GM10248 (cell line): ENCODE data around the gene SOX2.
"Not testable (repeated sequence)": the region's sequence is repeated elsewhere in the genome, so short reads cannot be mapped to it uniquely, and the experiment has no call there.

Source experiments
- CTCF ChIA-PET: fragments of 300-600 bp; sonication (Branson Sonifier 250); formaldehyde crosslinking; extraction: SDS; loops from one replicate; lab custom pipeline; 2021; ENCODE audit warnings: antibody characterized with exemption; lab: Yijun Ruan, JAX
- POLR2A ChIA-PET: fragments of 350-650 bp; sonication (Branson Sonifier 250); formaldehyde crosslinking; extraction: SDS; loops from one replicate; lab custom pipeline; 2020; ENCODE audit warnings: antibody characterized with exemption; lab: Yijun Ruan, JAX
- DNase-seq: peaks from one replicate; pipeline ENCODE4 v3.0.0; 2012; ENCODE audit errors: extremely low spot score
- TF ChIP-seq, protein P1 (sequence below): IDR thresholded peaks from 2 replicates; pipeline ENCODE4 v1.5.1; 2012; ENCODE audit warnings: mild to moderate bottlenecking, low read depth; ENCODE audit errors: extremely low read depth, missing control alignments, control extremely low read depth

SOX2 gene

GRCh38 chr3:181757694-181758306 is 46.1 kb downstream of the SOX2 start:
- DNase-seq = no peak
- TF ChIP-seq, protein P1, sequence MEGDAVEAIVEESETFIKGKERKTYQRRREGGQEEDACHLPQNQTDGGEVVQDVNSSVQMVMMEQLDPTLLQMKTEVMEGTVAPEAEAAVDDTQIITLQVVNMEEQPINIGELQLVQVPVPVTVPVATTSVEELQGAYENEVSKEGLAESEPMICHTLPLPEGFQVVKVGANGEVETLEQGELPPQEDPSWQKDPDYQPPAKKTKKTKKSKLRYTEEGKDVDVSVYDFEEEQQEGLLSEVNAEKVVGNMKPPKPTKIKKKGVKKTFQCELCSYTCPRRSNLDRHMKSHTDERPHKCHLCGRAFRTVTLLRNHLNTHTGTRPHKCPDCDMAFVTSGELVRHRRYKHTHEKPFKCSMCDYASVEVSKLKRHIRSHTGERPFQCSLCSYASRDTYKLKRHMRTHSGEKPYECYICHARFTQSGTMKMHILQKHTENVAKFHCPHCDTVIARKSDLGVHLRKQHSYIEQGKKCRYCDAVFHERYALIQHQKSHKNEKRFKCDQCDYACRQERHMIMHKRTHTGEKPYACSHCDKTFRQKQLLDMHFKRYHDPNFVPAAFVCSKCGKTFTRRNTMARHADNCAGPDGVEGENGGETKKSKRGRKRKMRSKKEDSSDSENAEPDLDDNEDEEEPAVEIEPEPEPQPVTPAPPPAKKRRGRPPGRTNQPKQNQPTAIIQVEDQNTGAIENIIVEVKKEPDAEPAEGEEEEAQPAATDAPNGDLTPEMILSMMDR = no peak
- ChIA-PET POLR2A (no interaction called here), CTCF (interaction anchor here (1.0 to 2.2 kb wide), 5 partner anchors 8 to 502 kb away, joined by 3 to 5 read pairs (median 3); no protein-coding TSS in a partner anchor)

DNA sequence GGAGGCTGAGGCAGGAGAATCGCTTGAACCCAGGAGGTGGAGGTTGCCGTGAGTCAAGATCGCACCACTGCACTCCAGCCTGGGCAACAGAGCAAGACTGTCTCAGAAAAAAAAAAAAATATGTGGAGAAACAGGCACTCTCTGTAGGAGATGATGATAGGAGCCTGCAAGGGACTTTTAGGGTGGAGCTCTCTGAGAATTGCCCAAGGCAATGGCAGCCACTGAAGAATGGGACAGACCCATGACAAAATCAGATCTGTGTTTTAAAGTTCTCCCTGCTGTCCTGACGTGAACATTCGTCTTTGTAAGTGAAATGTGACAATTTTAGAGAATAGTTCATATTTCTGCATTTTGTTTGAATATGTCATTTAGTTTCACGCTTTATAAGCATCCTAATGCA is 50.2 kb downstream of the SOX2 start:
- no peak for DNase-seq
- POLR2A ChIA-PET = no interaction called here
- TF ChIP-seq, protein P1 = no peak
- CTCF ChIA-PET = no interaction called here

DNA sequence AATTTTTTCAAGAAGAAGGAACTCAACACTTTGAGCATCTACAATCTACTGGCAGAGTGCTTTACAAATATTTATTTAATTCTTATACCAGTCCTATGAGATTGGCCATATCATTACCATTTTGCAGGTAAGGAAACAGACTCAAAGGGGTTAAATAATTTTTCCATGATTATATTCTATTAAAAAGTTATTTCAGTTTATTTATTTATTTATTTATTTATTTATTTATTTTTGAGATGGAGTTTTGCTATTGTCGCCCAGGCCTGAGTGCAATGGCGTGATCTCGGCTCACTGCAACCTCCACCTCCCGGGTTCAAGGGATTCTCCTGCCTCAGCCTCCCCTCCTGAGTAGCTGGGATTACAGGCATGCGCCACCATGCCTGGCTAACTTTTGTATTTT is 52.3 kb downstream of the SOX2 start:
- DNase-seq, POLR2A ChIA-PET, CTCF ChIA-PET: not testable (repeated sequence)
